Ramos (cell line): ENCODE measurements around the gene TRIM31.
"Not testable (repeated sequence)": the region's sequence is repeated elsewhere in the genome, so short reads cannot be mapped to it uniquely, and the experiment has no call there.

Experiments used
- in situ Hi-C: fragments of 300-500 bp; cut with MboI; formaldehyde crosslinking; loops from one replicate; pipeline ENCODE4 v1.14.3; 2022; ENCODE audit warnings: low sequenced_read_pairs; ENCODE audit not compliant: unreplicated experiment

TRIM31 gene

GRCh38 chr6:30121446-30122366 is 8.8 kb upstream of the TRIM31 start:
- in situ Hi-C loops, result no loop called here

GRCh38 chr6:30118691-30119090 is 5.8 kb upstream of the TRIM31 start:
- in situ Hi-C loops, result not testable (repeated sequence)

GRCh38 chr6:30116724-30117123 is 3.8 kb upstream of the TRIM31 start:
- in situ Hi-C loops, result no loop called here

- in situ Hi-C loops, result no loop called here
These were observed 951 bp upstream of the TRIM31 start for GRCh38 chr6:30113841-30114240.

GRCh38 chr6:30112402-30112994 is 392 bp downstream of the TRIM31 start:
- in situ Hi-C loops, result no loop called here

- in situ Hi-C loops, result no loop called here
These were observed 1.5 kb downstream of the TRIM31 start for GRCh38 chr6:30111266-30111856.

- in situ Hi-C loops, result no loop called here
These were observed 8.2 kb downstream of the TRIM31 start for GRCh38 chr6:30104661-30105060.

- in situ Hi-C loops, result no loop called here
These were observed 9.1 kb downstream of the TRIM31 start for GRCh38 chr6:30103872-30104179.

- in situ Hi-C loops, result no loop called here
These were observed 9.7 kb downstream of the TRIM31 start for GRCh38 chr6:30102970-30103871.

- in situ Hi-C loops, result no loop called here
These were observed 10.4 kb downstream of the TRIM31 start for GRCh38 chr6:30102414-30102969.

GRCh38 chr6:30101444-30102413 is 11.2 kb downstream of the TRIM31 start:
- in situ Hi-C loops, result no loop called here

- in situ Hi-C loops, result no loop called here
These were observed 12.1 kb downstream of the TRIM31 start for GRCh38 chr6:30100585-30101443.

- in situ Hi-C loops, result no loop called here
These were observed 12.7 kb downstream of the TRIM31 start for GRCh38 chr6:30100154-30100553.

GRCh38 chr6:30097902-30098768 is 14.8 kb downstream of the TRIM31 start:
- in situ Hi-C loops, result no loop called here

GRCh38 chr6:30096829-30097228 is 16.1 kb downstream of the TRIM31 start:
- in situ Hi-C loops, result no loop called here

GRCh38 chr6:30093951-30094661 is 18.8 kb downstream of the TRIM31 start:
- in situ Hi-C loops, result no loop called here
